Measurements from ENCODE around the gene CPPED1.

Gene CPPED1

GRCh38 chr16:12742741-12743140, 60.9 kb downstream of the CPPED1 start:
- Histone ChIP-seq H3K36me3 (replicated peaks; ENCODE audit: low read depth, low read length) (peaks cover 3% of the 10 kb centered on the region), H3K9me3 (ENCODE audit: insufficient read depth, low read length) (0 out of 2 replicates have a peak, but pooled peaks cover 4% of the 10 kb centered on the region), H3K4me2 (ENCODE audit: low read length) (no peak overlapping the region), H4K20me1 (ENCODE audit: insufficient read depth, low read length) (no peaks in the 10 kb centered on the region), H2AFZ (ENCODE audit: low read depth, low read length) (no peak overlapping the region), H3K79me2 (ENCODE audit: low read length) (no peaks in the 10 kb centered on the region), H3K27ac (ENCODE audit: low read length) (no peak overlapping the region), H3K4me3 (ENCODE audit: low read length) (no peak overlapping the region), H3K27me3 (ENCODE audit: low read depth, low read length) (no peaks in the 10 kb centered on the region), H3K9ac (ENCODE audit: low read length) (no peak overlapping the region), H3K4me1 (ENCODE audit: low read length) (no peaks in the 10 kb centered on the region)
- TF ChIP-seq CTCF (IDR thresholded peaks at IDR 0.05; ENCODE audit: low read depth, low read length): no peak
- TF ChIP-seq EZH2phosphoT487 (IDR thresholded peaks at IDR 0.05; ENCODE audit: low read depth): no peak

- Histone ChIP-seq H3K4me1 (ENCODE audit: low read length) (no peaks in the 10 kb centered on the region), H3K79me2 (ENCODE audit: low read length) (no peaks in the 10 kb centered on the region), H3K4me3 (ENCODE audit: low read length) (no peak overlapping the region), H3K27me3 (ENCODE audit: low read depth, low read length) (no peaks in the 10 kb centered on the region), H3K9me3 (ENCODE audit: insufficient read depth, low read length) (0 out of 2 replicates have a peak, but pooled peaks cover 4% of the 10 kb centered on the region), H4K20me1 (ENCODE audit: insufficient read depth, low read length) (no peaks in the 10 kb centered on the region), H3K9ac (ENCODE audit: low read length) (no peak overlapping the region), H3K36me3 (replicated peaks; ENCODE audit: low read depth, low read length) (peaks cover 3% of the 10 kb centered on the region), H2AFZ (ENCODE audit: low read depth, low read length) (no peak overlapping the region), H3K4me2 (ENCODE audit: low read length) (no peak overlapping the region), H3K27ac (ENCODE audit: low read length) (no peak overlapping the region)
- TF ChIP-seq EZH2phosphoT487 (IDR thresholded peaks at IDR 0.05; ENCODE audit: low read depth): no peak
Measured at GRCh38 chr16:12740986-12741610, 62.6 kb downstream of the CPPED1 start.

- H3K4me1 ChIP-seq (ENCODE audit: low read length): no peaks in the 10 kb centered on the region
- no peak overlapping the region for H3K4me2 ChIP-seq (ENCODE audit: low read length)
- no peak overlapping the region for H3K27ac ChIP-seq (ENCODE audit: low read length)
- 0 out of 2 replicates have a peak, but pooled peaks cover under 1% of the 10 kb centered on the region for H3K9me3 ChIP-seq (ENCODE audit: insufficient read depth, low read length)
- no peak overlapping the region for H3K4me3 ChIP-seq (ENCODE audit: low read length)
- no peaks in the 10 kb centered on the region for H4K20me1 ChIP-seq (ENCODE audit: insufficient read depth, low read length)
- H3K9ac ChIP-seq (ENCODE audit: low read length): no peak overlapping the region
- no peaks in the 10 kb centered on the region for H3K27me3 ChIP-seq (ENCODE audit: low read depth, low read length)
- no peak for TF ChIP-seq CTCF (IDR thresholded peaks at IDR 0.05; ENCODE audit: low read depth, low read length)
- TF ChIP-seq EZH2phosphoT487 (IDR thresholded peaks at IDR 0.05; ENCODE audit: low read depth): no peak
- H2AFZ ChIP-seq (ENCODE audit: low read depth, low read length): no peak overlapping the region
- H3K36me3 ChIP-seq (replicated peaks; ENCODE audit: low read depth, low read length): no peaks in the 10 kb centered on the region
- H3K79me2 ChIP-seq (ENCODE audit: low read length): no peaks in the 10 kb centered on the region
Measured at GRCh38 chr16:12739738-12740137, 63.9 kb downstream of the CPPED1 start.

- Histone ChIP-seq H3K4me2 (ENCODE audit: low read length) (no peak overlapping the region), H3K9me3 (ENCODE audit: insufficient read depth, low read length) (0 out of 2 replicates have a peak, but pooled peaks cover 3% of the 10 kb centered on the region), H4K20me1 (ENCODE audit: insufficient read depth, low read length) (no peaks in the 10 kb centered on the region), H3K9ac (ENCODE audit: low read length) (no peak overlapping the region), H3K27me3 (ENCODE audit: low read depth, low read length) (no peaks in the 10 kb centered on the region), H3K79me2 (ENCODE audit: low read length) (no peaks in the 10 kb centered on the region), H3K4me3 (ENCODE audit: low read length) (no peak overlapping the region), H3K27ac (ENCODE audit: low read length) (no peak overlapping the region), H3K36me3 (replicated peaks; ENCODE audit: low read depth, low read length) (no peaks in the 10 kb centered on the region), H3K4me1 (ENCODE audit: low read length) (no peaks in the 10 kb centered on the region), H2AFZ (ENCODE audit: low read depth, low read length) (no peak overlapping the region)
- no peak for TF ChIP-seq CTCF (IDR thresholded peaks at IDR 0.05; ENCODE audit: low read depth, low read length)
- no peak for TF ChIP-seq EZH2phosphoT487 (IDR thresholded peaks at IDR 0.05; ENCODE audit: low read depth)
Measured at GRCh38 chr16:12737563-12737962, 66.1 kb downstream of the CPPED1 start.

Measured in OCI-LY3 (cell line).